ENCODE measurements around the gene FBXL4.

FBXL4 gene

DNA sequence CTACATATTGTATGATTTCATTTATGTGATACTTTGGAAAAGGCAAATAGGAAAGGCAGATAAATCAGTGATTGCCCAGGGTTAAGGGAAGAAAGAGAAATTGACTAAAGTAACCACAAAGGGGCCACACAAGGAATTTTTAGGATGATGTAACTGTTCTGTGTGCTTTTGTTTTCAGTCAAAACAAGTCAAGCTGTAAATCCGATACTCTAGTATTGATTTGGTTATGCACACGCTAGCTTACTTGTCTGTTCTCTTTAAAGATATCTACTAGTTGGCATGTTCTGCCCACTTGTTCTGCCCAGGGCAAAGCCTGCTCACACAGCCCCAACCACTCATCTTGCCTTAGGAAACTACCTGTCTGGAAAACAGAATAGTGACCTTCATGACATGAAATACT is 6.4 kb downstream of the FBXL4 start:
- TF ChIP-seq REST (IDR thresholded peaks at IDR 0.05; ENCODE audit: insufficient read depth in 1 of 2, low read depth in 2 of 2, low read length in 2 of 2) = no peak
- no peak for TF ChIP-seq FOXP2 (optimal IDR thresholded peaks at IDR 0.05; ENCODE audit: borderline replicate concordance, extremely low read depth, extremely low read length, insufficient read depth)

DNA sequence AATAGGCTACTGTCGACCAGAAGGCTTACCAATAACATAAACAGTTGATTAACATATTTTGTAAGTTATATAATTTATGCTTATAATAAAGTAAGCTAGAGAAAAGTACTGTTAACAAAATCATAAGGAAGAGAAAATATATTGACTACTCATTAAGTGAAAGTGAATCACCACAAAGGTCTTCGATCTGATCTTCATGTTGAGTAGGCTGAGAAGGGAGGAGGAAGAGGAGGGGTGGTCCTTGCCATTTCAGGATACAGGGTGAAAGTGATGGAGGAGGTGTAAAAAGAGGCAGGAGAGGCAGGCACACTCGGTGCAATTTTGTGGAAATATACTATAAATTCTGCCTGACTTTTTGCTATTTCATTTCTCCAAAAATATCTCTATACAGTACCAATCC is 10.4 kb downstream of the FBXL4 start:
- TF ChIP-seq SIN3A (IDR thresholded peaks at IDR 0.05; ENCODE audit: borderline replicate concordance, insufficient read depth, low read length) (no peak), FOXP2 (optimal IDR thresholded peaks at IDR 0.05; ENCODE audit: borderline replicate concordance, extremely low read depth, extremely low read length, insufficient read depth) (no peak), POLR2AphosphoS5 (IDR thresholded peaks at IDR 0.05; ENCODE audit: low read depth, low read length) (no peak), REST (IDR thresholded peaks at IDR 0.05; ENCODE audit: insufficient read depth in 1 of 2, low read depth in 2 of 2, low read length in 2 of 2) (no peak), TAF1 (IDR thresholded peaks at IDR 0.05; ENCODE audit: borderline replicate concordance, insufficient read depth, low read length) (no peak)

DNA sequence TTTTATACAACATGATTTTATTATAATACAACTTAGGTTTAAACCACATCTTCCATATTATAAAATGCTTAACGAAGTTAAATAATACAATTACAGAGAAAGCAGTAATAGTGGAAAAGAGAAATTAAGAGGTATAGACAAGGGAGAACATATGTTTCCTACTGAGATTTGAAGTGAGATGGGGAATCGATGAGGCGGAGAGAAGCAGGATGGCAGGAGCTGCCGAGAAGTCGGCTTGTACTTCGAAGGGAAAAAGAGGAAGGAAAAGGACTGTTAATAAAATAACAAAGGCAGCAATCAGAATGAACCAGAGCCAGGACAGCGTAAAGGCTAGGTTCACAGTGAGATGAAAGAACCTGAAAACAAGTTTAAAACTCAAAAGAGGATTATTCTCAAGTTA is 15.4 kb downstream of the FBXL4 start:
- no peak for TF ChIP-seq FOXP2 (optimal IDR thresholded peaks at IDR 0.05; ENCODE audit: borderline replicate concordance, extremely low read depth, extremely low read length, insufficient read depth)
- TF ChIP-seq POLR2AphosphoS5 (IDR thresholded peaks at IDR 0.05; ENCODE audit: low read depth, low read length) = no peak
- no peak for TF ChIP-seq REST (IDR thresholded peaks at IDR 0.05; ENCODE audit: insufficient read depth in 1 of 2, low read depth in 2 of 2, low read length in 2 of 2)
- TF ChIP-seq SIN3A (IDR thresholded peaks at IDR 0.05; ENCODE audit: borderline replicate concordance, insufficient read depth, low read length) = no peak
- TF ChIP-seq TAF1 (IDR thresholded peaks at IDR 0.05; ENCODE audit: borderline replicate concordance, insufficient read depth, low read length) = no peak

GRCh38 chr6:98931696-98932095 is 16.1 kb downstream of the FBXL4 start:
- TF ChIP-seq REST (IDR thresholded peaks at IDR 0.05; ENCODE audit: insufficient read depth in 1 of 2, low read depth in 2 of 2, low read length in 2 of 2) (no peak), POLR2AphosphoS5 (IDR thresholded peaks at IDR 0.05; ENCODE audit: low read depth, low read length) (no peak), FOXP2 (optimal IDR thresholded peaks at IDR 0.05; ENCODE audit: borderline replicate concordance, extremely low read depth, extremely low read length, insufficient read depth) (no peak), SIN3A (IDR thresholded peaks at IDR 0.05; ENCODE audit: borderline replicate concordance, insufficient read depth, low read length) (no peak), TAF1 (IDR thresholded peaks at IDR 0.05; ENCODE audit: borderline replicate concordance, insufficient read depth, low read length) (no peak)

DNA sequence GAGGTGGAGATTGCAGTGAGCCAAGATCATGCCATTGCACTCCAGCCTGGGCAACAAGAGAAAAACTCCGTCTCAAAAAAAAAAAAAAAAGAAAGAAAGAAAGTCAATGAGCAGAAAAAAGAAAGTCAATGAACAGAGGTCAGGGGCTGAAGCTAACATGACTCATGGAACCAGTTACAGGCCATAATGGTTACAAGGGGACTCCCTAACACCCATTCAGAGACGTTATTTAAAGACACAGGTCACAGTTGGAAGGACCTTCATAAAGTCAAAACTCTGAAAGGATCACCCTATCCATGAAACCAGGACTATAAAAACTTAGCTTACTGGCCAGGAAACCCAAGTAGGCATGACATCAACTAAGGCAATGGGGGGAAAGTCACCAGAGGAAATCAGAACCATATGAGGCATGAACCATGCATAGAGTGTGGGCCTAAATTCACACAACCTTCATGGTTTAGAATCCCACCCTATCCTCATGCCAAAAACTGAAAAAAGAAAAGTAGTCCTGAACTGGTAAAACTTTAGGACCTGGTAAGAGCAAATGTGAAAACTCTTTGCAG is 18.2 kb downstream of the FBXL4 start:
- TF ChIP-seq TAF1 (IDR thresholded peaks at IDR 0.05; ENCODE audit: borderline replicate concordance, insufficient read depth, low read length) = no peak
- TF ChIP-seq POLR2AphosphoS5 (IDR thresholded peaks at IDR 0.05; ENCODE audit: low read depth, low read length) = no peak
- no peak for TF ChIP-seq REST (IDR thresholded peaks at IDR 0.05; ENCODE audit: insufficient read depth in 1 of 2, low read depth in 2 of 2, low read length in 2 of 2)
- TF ChIP-seq SIN3A (IDR thresholded peaks at IDR 0.05; ENCODE audit: borderline replicate concordance, insufficient read depth, low read length) = no peak
- no peak for TF ChIP-seq FOXP2 (optimal IDR thresholded peaks at IDR 0.05; ENCODE audit: borderline replicate concordance, extremely low read depth, extremely low read length, insufficient read depth)

Measured in PFSK-1 (cell line).